H1 (cell line): Measurements from ENCODE around the gene RXRA. TPM values are rescaled to one million over a fixed set of nuclear protein-coding genes. Genes with fewer than 3 reads are reported as not detected.

Source experiments
- CTCF ChIA-PET: fragments of 300-600 bp; sonication (Branson Sonifier 250); formaldehyde crosslinking; loops from one replicate; lab custom pipeline; 2021; ENCODE audit not compliant: partially characterized antibody; lab: Charles Lee
- POLR2A ChIA-PET: fragments of 300-600 bp; sonication (Branson Sonifier 250); formaldehyde crosslinking; loops from one replicate; lab custom pipeline; 2021; ENCODE audit warnings: inconsistent platforms; ENCODE audit not compliant: partially characterized antibody; lab: Charles Lee
- DNase-seq, 2 experiments: peaks; one replicate each; pipeline versions ENCODE4 v3.0.0 to v3.0.0-alpha.2; 2010 to 2022; ENCODE audit warnings: low spot score in 2 of 2, low read depth in 1 of 2, mixed read lengths in 1 of 2
- FAIRE-seq: peaks from 2 replicates; lab custom pipeline; 2011; peaks lifted over from hg19 to GRCh38; lab: Jason Lieb, UNC
- H2AFZ ChIP-seq: 2 replicates; pipeline ENCODE4 v1.8.1; 2012; ENCODE audit warnings: low read length, inconsistent platforms
- H2AK5ac ChIP-seq: 2 replicates; pipeline ENCODE4 v1.6.1; 2013; ENCODE audit warnings: low read depth, low read length
- H2BK120ac ChIP-seq: replicated peaks from 2 replicates; pipeline ENCODE3; 2013; ENCODE audit warnings: low read depth, low read length, inconsistent platforms
- H2BK12ac ChIP-seq: 2 replicates; pipeline ENCODE4 v1.6.1; 2013; ENCODE audit warnings: low read depth, low read length
- H2BK15ac ChIP-seq: 2 replicates; pipeline ENCODE4 v1.6.1; 2013; ENCODE audit warnings: low read length
- H2BK20ac ChIP-seq: 2 replicates; pipeline ENCODE4 v1.6.1; 2013; ENCODE audit warnings: low read length
- H2BK5ac ChIP-seq: 2 replicates; pipeline ENCODE4 v1.6.1; 2013; ENCODE audit warnings: low read depth, low read length
- H3K14ac ChIP-seq: 2 replicates; pipeline ENCODE4 v1.6.1; 2013; ENCODE audit warnings: inconsistent platforms; ENCODE audit not compliant: insufficient read length
- H3K18ac ChIP-seq: 2 replicates; pipeline ENCODE4 v1.6.1; 2013; ENCODE audit warnings: low read length; ENCODE audit errors: extremely low read depth
- H3K23ac ChIP-seq: 2 replicates; pipeline ENCODE4 v1.6.1; 2013; ENCODE audit warnings: inconsistent platforms; ENCODE audit not compliant: insufficient read length
- H3K23me2 ChIP-seq: 2 replicates; pipeline ENCODE4 v1.6.1; 2013; ENCODE audit warnings: low read depth, low read length
- H3K27ac ChIP-seq: 2 replicates; pipeline ENCODE4 v1.6.1; 2011; ENCODE audit warnings: low read depth, low read length, inconsistent platforms
- H3K27me3 ChIP-seq, 4 experiments: replicated peaks in 1 of 4; 1 replicate in 1 of 4; 2 replicates in 3 of 4; pipeline versions ENCODE4 v1.6.1 to v1.8.1; 2011 to 2013; ENCODE audit warnings: low read length in 3 of 4, mild to moderate bottlenecking in 3 of 4, inconsistent platforms in 2 of 4, mixed read lengths in 2 of 4, moderate library complexity in 1 of 4; ENCODE audit not compliant: control insufficient read depth in 3 of 4, insufficient read depth in 3 of 4; ENCODE audit errors: extremely low read depth in 1 of 4
- H3K36me3 ChIP-seq, 4 experiments: 2 replicates each; pipeline versions ENCODE4 v1.6.1 to v1.8.1; 2011 to 2013; ENCODE audit warnings: mild to moderate bottlenecking in 4 of 4, low read length in 3 of 4, moderate library complexity in 2 of 4, control low read depth in 1 of 4, inconsistent platforms in 1 of 4; ENCODE audit not compliant: insufficient read depth in 4 of 4, control insufficient read depth in 2 of 4
- H3K4ac ChIP-seq: replicated peaks from 2 replicates; pipeline ENCODE3; 2013; ENCODE audit warnings: low read length, low read depth, mixed read lengths, inconsistent platforms; ENCODE audit not compliant: insufficient read length
- H3K4me1 ChIP-seq, 4 experiments: replicated peaks in 1 of 4; 1 replicate in 1 of 4; 2 replicates in 3 of 4; pipeline versions ENCODE4 v1.6.1 to v1.8.1; 2011 to 2013; ENCODE audit warnings: low read length in 3 of 4, inconsistent platforms in 2 of 4, mixed read lengths in 1 of 4; ENCODE audit not compliant: insufficient read depth in 4 of 4, control insufficient read depth in 3 of 4
- H3K4me2 ChIP-seq, 2 experiments: 2 replicates each; pipeline versions ENCODE4 v1.6.1 to v1.8.1; 2011 to 2013; ENCODE audit warnings: low read depth in 2 of 2, low read length in 2 of 2, control low read depth in 1 of 2, inconsistent platforms in 1 of 2, mild to moderate bottlenecking in 1 of 2; ENCODE audit not compliant: insufficient read depth in 1 of 2
- H3K4me3 ChIP-seq, 4 experiments: fragments of 200-600, 300-600 bp in 1 of 4; sonication (generic), shearing (Covaris generic), sonication (Bioruptor Twin) in 1 of 4; 2 replicates each; pipeline versions ENCODE4 v1.5.1 to v1.8.1; 2011 to 2016; ENCODE audit warnings: low read length in 4 of 4, low read depth in 3 of 4, control low read depth in 2 of 4, inconsistent platforms in 2 of 4, mild to moderate bottlenecking in 2 of 4, mixed read lengths in 1 of 4, moderate library complexity in 1 of 4; ENCODE audit not compliant: insufficient read depth in 2 of 4; ENCODE audit errors: extremely low read depth in 1 of 4
- H3K56ac ChIP-seq: replicated peaks from 2 replicates; pipeline ENCODE3; 2013; ENCODE audit warnings: low read depth, mild to moderate bottlenecking, mixed read lengths, low read length, inconsistent platforms; ENCODE audit not compliant: insufficient read length
- H3K79me1 ChIP-seq: 2 replicates; pipeline ENCODE4 v1.6.1; 2013; ENCODE audit warnings: low read depth, low read length, control low read depth
- H3K79me2 ChIP-seq, 2 experiments: 2 replicates each; pipeline versions ENCODE4 v1.6.1 to v1.8.1; 2012 to 2013; ENCODE audit warnings: low read length in 2 of 2, mild to moderate bottlenecking in 2 of 2, inconsistent platforms in 1 of 2; ENCODE audit not compliant: insufficient read depth in 2 of 2, control insufficient read depth in 1 of 2
- H3K9ac ChIP-seq, 4 experiments: replicated peaks in 1 of 4; 1 replicate in 1 of 4; 2 replicates in 3 of 4; pipeline versions ENCODE4 v1.6.1 to v1.8.1; 2011 to 2013; ENCODE audit warnings: low read depth in 3 of 4, low read length in 3 of 4, control low read depth in 2 of 4, mild to moderate bottlenecking in 2 of 4, moderate library complexity in 2 of 4, inconsistent platforms in 1 of 4; ENCODE audit errors: extremely low read depth in 1 of 4
- H3K9me3 ChIP-seq, 2 experiments: 2 replicates each; pipeline versions ENCODE4 v1.6.1 to v1.8.1; 2012 to 2013; ENCODE audit warnings: mild to moderate bottlenecking in 2 of 2, moderate library complexity in 2 of 2, control low read depth in 1 of 2, inconsistent platforms in 1 of 2, low read depth in 1 of 2, low read length in 1 of 2, mixed read lengths in 1 of 2; ENCODE audit not compliant: insufficient read depth in 2 of 2
- H4K20me1 ChIP-seq, 2 experiments: replicated peaks in 1 of 2; 2 replicates each; pipeline versions ENCODE3 to v1.8.1; 2011 to 2013; ENCODE audit warnings: inconsistent platforms in 2 of 2, low read length in 2 of 2, mild to moderate bottlenecking in 1 of 2; ENCODE audit not compliant: insufficient read depth in 2 of 2, control insufficient read depth in 1 of 2
- H4K5ac ChIP-seq: 2 replicates; pipeline ENCODE4 v1.6.1; 2013; ENCODE audit warnings: low read length, low read depth, mixed read lengths, inconsistent platforms; ENCODE audit not compliant: insufficient read length
- H4K8ac ChIP-seq: 2 replicates; pipeline ENCODE4 v1.8.0; 2013; ENCODE audit warnings: mild to moderate bottlenecking, moderate library complexity, low read length, inconsistent platforms; ENCODE audit not compliant: insufficient read depth; ENCODE audit errors: extremely low read depth
- H4K91ac ChIP-seq: replicated peaks from 2 replicates; pipeline ENCODE3; 2013; ENCODE audit warnings: low read length, mixed read lengths, inconsistent platforms; ENCODE audit not compliant: insufficient read length
- BACH1 ChIP-seq: IDR thresholded peaks from 2 replicates; pipeline ENCODE4 v1.6.1; 2012; ENCODE audit warnings: low read length, improper control_type of control experiment
- WGBS, 2 experiments: shearing (Covaris generic) in 1 of 2; methylation state at CpG; one replicate each; pipeline versions ENCODE4 v1.1.6 to v1.1.7; 2013 to 2015; ENCODE audit warnings: low lambda C conversion rate in 2 of 2, mixed read lengths in 2 of 2, inconsistent platforms in 1 of 2, low coverage in 1 of 2, missing lambda C conversion rate in 1 of 2; ENCODE audit not compliant: insufficient replicate concordance in 2 of 2, insufficient coverage in 1 of 2, insufficient read length in 1 of 2; ENCODE audit errors: extremely low coverage in 1 of 2, missing lambda C conversion rate in 1 of 2; 5-methylcytosine and 5-hydroxymethylcytosine counted together
- polyA plus RNA-seq, 7 experiments: library from polyadenylated mRNA; depleted of rRNA in 3 of 7; stranded (reverse) in 5 of 7; unstranded in 2 of 7; fragments of >200 nt in 5 of 7; fragments of 200-250 nt in 2 of 7; gene quantifications; 1 replicate in 5 of 7; 2 replicates in 1 of 7; 4 replicates in 1 of 7; pipeline versions ENCODE4 v1.2.1 to v1.2.3, GENCODE V29; 2011 to 2013; ENCODE audit warnings: missing spikeins in 2 of 7, mixed read lengths in 2 of 7
- total RNA-seq: library from RNA; stranded (reverse); fragmentation: NEBNext Ultra II Directional; extraction: Animal tissue kit (Norgen Biotek cat#: 25700); gene quantifications from 2 replicates; pipeline ENCODE4 v1.2.1, GENCODE V29; 2021

RXRA gene
- total and polyA plus RNA-seq, 2 of the 8 experiments (the other 6 are each of a cell fraction or from before 2014, with no cell fraction given): 9.8 to 29.4 TPM

DNA sequence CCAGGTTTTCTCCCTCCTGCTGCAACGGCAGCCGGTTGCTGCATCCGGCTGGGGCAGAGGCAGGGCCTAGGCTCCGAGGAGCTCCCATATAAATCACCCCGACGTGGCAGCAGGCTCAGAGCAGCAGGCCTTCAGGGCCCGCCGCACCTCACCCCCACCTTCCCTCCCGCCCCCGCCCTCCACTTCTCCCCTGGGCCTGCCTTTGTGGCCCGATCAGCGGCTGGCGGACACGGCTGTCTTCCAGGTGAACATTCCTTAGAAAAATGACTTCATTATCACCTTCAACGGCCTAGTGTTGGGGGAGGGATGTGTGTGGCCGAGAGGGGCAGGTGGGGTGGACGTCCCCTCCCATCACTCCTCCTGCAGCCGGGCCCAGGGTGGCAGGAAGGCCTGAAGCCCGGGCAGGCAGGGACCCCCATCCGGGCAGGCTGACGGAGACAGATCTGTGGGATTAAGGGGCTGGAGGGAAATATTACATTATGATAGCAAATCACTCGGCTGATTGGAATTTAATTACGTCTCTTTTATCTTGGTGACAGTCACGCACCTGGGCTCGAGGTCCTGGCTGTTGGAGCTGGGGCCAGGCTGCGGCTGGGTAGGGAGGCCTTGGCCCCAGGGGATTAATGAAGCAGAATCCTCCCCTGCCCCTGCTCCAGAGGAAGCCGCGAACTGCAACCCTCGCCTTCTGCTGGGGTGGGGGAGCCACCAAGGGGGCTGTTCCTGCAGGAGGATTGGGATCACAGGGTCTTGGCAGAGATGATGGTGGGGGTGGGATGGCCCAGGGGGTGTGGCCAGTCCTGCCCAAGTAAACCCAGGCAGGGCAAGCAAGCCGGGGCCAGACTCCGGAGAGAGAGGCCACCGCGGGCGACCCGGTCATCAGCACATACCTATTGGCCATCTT lies 38.4 kb upstream of the RXRA start:
- Histone ChIP-seq H2AK5ac (no peak overlapping the region), H2BK120ac (no peak overlapping the region), H3K79me1 (no peaks in the 10 kb centered on the region), H2BK20ac (no peak overlapping the region), H3K4me3 (no peak overlapping the region), H4K5ac (no peak overlapping the region), H3K36me3 (no peaks in the 10 kb centered on the region), H3K79me2 (no peaks in the 10 kb centered on the region), H3K56ac (no peak overlapping the region), H2BK15ac (no peak overlapping the region), H2BK5ac (no peak overlapping the region), H4K8ac (peak overlapping the region; percentile 68; the same call in 1 of the 2 replicates), H3K4me2 (no peak overlapping the region), H3K4ac (no peak overlapping the region), H3K14ac (no peak overlapping the region), H4K20me1 (peaks cover 0 to 3% of the 10 kb centered on the region in 2 experiments), H2BK12ac (no peak overlapping the region), H3K9ac (no peak overlapping the region), H3K23me2 (peaks cover 3% of the 10 kb centered on the region; the same call in 1 of the 2 replicates), H3K18ac (no peak overlapping the region), H4K91ac (no peak overlapping the region), H3K27me3 (no peaks in the 10 kb centered on the region), H3K27ac (no peak overlapping the region), H3K23ac (no peak overlapping the region), H2AFZ (no peak overlapping the region), H3K9me3 (no peaks in the 10 kb centered on the region), H3K4me1 (no peaks in the 10 kb centered on the region)
- no peak for DNase-seq
- TF ChIP-seq BACH1: no peak
- FAIRE-seq: no peak
- ChIA-PET CTCF (interaction anchor here (1.0 to 1.4 kb wide), 2 partner anchors 116 to 516 kb away, joined by 3 read pairs; no protein-coding TSS in a partner anchor), POLR2A (no interaction called here)
- WGBS, 2 experiments: 92% methylated on average over 26 of the region's 35 CpGs; no CpG with 5 or more reads in 1 of the 2 experiments
